LNCaP clone FGC (cell line): ENCODE results near the gene CDK16.

Experiments used
- DNase-seq: peaks from one replicate; pipeline ENCODE4 v3.0.0-alpha.2; 2011; ENCODE audit warnings: low read depth
- H3K4me3 ChIP-seq: 2 replicates; pipeline ENCODE4 v1.5.1; 2011; ENCODE audit warnings: mild to moderate bottlenecking, low read depth, low read length, control low read depth
- TF ChIP-seq, protein P1 (sequence below): IDR thresholded peaks from 2 replicates; pipeline ENCODE4 v1.5.1; 2012; ENCODE audit warnings: mild to moderate bottlenecking; ENCODE audit not compliant: control insufficient read depth, insufficient read depth; ENCODE audit errors: extremely low read depth

The CDK16 gene

DNA sequence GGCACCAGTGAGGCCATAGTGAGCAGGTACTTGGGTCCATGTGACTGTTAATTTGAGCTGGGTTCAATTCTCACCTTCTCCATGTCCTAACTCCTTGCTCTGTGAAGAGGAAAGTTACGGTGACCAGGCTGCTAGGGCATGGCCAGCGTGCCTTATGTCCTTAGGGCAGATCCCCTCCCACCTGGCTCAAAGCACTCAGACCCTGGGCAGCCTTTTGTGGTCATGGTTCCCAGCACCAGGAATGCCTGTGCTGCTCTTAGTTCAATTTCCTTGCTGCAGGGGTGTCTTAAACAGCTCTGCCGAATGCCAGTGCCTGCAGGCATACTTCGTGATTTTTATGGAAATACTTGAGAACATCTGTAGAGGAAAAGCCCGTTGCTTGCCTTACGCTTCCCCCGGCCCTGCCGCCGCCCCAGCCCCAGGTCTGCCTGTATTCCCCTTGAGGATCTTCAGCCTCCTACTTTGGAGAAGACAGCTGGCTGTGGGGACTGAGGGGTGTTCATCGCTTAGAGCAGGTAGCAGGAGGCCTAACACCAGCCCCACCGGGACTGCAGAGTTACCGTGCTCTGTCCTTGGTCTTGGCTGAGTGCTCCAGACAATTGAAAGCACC, 3.1 kb upstream of the CDK16 start:
- no peak overlapping the region for H3K4me3 ChIP-seq
- DNase-seq: no peak
- TF ChIP-seq, protein P1, sequence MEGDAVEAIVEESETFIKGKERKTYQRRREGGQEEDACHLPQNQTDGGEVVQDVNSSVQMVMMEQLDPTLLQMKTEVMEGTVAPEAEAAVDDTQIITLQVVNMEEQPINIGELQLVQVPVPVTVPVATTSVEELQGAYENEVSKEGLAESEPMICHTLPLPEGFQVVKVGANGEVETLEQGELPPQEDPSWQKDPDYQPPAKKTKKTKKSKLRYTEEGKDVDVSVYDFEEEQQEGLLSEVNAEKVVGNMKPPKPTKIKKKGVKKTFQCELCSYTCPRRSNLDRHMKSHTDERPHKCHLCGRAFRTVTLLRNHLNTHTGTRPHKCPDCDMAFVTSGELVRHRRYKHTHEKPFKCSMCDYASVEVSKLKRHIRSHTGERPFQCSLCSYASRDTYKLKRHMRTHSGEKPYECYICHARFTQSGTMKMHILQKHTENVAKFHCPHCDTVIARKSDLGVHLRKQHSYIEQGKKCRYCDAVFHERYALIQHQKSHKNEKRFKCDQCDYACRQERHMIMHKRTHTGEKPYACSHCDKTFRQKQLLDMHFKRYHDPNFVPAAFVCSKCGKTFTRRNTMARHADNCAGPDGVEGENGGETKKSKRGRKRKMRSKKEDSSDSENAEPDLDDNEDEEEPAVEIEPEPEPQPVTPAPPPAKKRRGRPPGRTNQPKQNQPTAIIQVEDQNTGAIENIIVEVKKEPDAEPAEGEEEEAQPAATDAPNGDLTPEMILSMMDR: no peak

DNA sequence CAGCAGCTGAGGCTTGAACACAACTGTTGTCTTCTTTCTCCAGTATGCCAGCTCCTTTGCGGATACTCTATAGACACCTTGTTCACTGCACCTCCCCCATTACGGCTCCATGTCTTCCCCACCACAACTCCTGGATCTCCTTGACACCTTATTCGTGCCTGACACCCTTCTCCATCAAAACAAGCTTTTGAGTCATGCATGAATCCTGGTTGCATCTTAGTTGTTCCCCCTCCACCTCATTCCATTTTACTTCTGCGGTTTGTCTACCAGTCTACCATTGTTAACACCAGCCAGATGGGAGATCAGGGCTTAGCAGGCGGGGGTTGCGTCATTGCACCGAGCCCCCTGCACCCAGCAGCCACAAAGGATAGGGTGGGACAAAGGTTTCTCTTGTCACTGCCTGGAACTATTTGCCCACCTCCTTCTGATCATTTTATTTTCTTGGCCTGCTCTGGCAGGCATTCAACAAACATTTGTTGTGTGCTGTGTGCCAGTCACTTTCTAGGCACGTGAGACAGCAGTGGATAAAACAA, 2.0 kb upstream of the CDK16 start:
- no peak overlapping the region for H3K4me3 ChIP-seq
- DNase-seq: no peak
- TF ChIP-seq, protein P1: no peak

DNA sequence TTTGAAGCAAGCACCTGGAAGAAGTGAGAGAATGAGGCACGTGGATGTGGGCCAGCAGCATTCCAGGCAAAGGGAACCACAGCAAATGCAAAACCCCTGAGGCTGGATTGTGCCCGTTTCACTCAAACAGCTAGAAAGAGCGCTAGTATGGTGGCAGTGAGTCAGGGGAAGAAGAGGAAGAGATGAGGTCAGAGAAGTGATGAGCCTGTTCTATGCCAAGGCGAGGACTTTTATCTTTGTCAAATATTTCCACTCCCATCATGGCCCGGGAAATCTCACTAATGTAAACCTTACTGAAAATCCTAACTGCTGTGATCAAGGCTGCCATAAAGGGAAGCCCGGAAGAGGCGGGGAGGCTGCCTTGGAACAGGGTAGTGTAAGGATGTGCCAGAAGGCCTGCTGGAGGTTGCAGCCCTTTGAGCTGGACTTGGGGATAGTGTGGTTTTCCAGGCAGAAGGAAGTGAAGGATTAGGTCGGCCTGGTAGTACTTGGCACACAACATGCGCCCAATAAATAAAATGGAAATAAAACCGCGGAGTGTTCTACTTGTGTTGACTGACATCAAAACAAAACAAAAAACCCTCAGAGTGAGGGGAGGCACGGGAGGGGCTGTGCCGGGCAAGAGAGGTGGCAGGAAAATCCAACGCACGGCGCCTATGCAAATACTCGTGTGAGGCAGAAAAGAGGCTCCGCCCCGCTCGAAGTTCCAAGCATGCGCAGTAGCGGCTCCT, 1.2 kb upstream of the CDK16 start:
- DNase-seq: no peak
- peak overlapping the region; percentile 25; the same call in 1 of the 2 replicates for H3K4me3 ChIP-seq
- TF ChIP-seq, protein P1: no peak

DNA sequence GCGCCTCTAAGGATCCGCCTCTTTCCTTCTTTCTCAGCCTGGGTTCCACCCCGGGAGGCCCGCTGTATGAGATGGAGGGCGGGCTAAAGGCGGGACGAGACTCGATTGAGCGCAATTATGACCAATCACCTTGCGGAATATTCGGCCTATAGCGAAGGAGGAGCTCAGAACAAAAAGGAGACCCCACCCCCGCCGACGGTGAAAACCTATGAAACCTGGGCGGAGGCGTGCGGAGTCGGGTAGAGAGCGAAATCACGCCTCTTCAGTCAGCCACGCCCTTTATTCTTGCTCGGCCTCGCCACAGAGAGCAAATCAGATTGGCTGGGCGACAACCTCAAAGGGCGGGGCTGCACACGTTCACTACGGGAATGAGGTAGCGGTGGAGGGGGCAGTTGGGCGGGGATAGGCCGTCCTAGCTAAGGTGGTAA, 615 bp upstream of the CDK16 start:
- peak overlapping the region; percentile 81 for H3K4me3 ChIP-seq
- TF ChIP-seq, protein P1: no peak

DNA sequence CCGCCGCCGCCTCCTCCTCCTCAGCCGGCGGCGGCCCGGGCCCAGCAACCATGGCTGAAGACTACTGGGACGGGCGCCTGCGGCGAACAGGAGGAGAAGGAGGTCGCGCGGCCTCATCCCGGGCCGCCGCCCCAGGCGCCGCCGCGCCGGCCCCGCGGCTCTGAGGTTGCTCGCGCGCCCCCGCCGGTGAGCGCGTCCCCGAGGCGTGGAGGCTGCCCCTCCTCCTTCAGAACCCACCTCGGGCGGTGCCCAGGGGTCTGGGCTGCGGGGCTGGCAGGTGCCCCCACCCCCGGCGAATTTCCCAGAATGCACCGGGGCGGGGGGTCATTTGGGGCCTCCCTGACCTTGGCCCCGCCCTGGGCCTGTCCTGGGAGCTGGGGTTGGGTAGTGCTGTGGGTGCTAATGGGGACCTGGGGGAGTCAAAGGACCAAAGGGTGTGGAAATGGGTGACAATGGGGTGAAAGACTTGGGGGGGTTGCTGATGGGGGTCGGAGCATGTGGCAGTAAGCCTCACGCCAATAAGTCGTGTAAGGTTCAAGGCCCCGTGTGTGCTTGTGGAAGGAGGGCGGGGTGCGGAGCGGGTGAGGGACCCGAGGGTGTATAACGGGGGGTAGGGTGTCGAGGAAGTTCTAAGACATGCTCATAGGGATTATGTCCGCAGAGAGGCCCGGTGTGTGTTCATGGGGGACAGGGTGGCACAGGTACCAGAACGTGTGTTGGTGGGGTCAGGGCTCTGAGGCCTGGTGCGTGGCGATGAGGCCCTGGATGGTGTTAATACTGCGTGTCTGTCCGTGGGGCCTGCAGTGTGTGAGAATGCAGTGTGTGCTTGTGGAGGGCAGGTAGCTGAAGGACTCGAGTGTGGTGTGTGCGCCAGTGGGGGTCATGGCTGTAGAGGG, 687 bp downstream of the CDK16 start:
- TF ChIP-seq, protein P1: no peak
- H3K4me3 ChIP-seq: peak overlapping the region; percentile 81
- no peak for DNase-seq

More for the DNA sequence above, 615 bp upstream of the CDK16 start:
- peak; percentile 93 for DNase-seq

DNA sequence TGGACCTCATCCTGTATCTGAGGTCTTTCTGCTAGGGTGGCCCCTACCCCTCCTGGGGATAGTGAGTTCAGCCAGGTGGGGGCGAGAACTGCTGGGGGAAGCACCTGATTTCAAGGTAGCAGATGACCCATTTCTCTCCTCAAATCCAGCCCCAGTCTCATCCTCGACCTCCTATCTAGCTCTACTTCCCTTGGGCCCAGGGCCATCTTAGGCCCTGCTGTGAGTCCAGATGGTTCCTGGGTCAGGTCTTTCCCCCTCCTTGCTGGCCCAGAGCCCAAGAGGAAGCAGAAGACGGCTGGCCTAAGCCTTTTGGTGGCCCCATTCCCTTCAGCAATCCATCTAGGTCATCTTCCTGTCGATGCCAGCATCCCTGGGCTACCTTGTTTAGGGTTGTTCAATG, 3.3 kb downstream of the CDK16 start:
- TF ChIP-seq, protein P1: no peak
- no peak for DNase-seq
- no peak overlapping the region for H3K4me3 ChIP-seq
